ENCODE measurements around the gene ACER3.

DNA sequence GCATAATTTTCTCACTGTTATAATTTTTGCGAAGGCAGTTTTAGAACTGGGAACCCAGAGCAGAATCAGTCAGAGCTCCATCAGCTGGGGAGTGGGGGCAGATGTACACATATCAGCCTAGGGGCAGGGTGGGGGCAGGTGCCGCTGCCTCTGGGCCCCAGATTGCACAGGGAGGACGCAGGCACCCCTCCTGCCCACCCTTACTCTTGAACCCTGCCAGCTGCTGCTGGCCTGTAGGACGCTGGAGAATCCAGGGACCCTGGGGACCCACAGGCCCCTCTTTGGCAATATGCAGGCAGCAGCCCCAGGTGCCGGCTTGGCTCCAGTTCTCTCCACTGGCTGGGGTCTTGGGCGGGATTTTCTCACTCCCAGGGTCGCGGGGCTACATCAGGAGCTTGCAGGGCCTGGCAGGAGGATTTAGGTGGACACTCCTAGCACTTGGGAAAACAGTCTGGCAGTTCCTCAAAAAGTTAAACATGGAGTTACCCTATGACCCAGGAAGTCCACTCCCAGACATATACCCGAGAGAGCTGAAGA lies 197.3 kb downstream of the ACER3 start:
- TF ChIP-seq, protein P1, sequence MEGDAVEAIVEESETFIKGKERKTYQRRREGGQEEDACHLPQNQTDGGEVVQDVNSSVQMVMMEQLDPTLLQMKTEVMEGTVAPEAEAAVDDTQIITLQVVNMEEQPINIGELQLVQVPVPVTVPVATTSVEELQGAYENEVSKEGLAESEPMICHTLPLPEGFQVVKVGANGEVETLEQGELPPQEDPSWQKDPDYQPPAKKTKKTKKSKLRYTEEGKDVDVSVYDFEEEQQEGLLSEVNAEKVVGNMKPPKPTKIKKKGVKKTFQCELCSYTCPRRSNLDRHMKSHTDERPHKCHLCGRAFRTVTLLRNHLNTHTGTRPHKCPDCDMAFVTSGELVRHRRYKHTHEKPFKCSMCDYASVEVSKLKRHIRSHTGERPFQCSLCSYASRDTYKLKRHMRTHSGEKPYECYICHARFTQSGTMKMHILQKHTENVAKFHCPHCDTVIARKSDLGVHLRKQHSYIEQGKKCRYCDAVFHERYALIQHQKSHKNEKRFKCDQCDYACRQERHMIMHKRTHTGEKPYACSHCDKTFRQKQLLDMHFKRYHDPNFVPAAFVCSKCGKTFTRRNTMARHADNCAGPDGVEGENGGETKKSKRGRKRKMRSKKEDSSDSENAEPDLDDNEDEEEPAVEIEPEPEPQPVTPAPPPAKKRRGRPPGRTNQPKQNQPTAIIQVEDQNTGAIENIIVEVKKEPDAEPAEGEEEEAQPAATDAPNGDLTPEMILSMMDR (IDR thresholded peaks at IDR 0.05), result no peak
- TF ChIP-seq POLR2A (IDR thresholded peaks at IDR 0.05) (no peak), EP300 (IDR thresholded peaks at IDR 0.05) (no peak)
